ENCODE data around the gene SNRNP25. TPM values are rescaled to one million over a fixed set of nuclear protein-coding genes. Genes with fewer than 3 reads are reported as not detected.

The SNRNP25 gene
- total and polyA plus RNA-seq, 9 of the 15 experiments (the other 6 are each of a cell fraction or from before 2014, with no cell fraction given), result 59.0 to 176 (median 108) TPM

DNA sequence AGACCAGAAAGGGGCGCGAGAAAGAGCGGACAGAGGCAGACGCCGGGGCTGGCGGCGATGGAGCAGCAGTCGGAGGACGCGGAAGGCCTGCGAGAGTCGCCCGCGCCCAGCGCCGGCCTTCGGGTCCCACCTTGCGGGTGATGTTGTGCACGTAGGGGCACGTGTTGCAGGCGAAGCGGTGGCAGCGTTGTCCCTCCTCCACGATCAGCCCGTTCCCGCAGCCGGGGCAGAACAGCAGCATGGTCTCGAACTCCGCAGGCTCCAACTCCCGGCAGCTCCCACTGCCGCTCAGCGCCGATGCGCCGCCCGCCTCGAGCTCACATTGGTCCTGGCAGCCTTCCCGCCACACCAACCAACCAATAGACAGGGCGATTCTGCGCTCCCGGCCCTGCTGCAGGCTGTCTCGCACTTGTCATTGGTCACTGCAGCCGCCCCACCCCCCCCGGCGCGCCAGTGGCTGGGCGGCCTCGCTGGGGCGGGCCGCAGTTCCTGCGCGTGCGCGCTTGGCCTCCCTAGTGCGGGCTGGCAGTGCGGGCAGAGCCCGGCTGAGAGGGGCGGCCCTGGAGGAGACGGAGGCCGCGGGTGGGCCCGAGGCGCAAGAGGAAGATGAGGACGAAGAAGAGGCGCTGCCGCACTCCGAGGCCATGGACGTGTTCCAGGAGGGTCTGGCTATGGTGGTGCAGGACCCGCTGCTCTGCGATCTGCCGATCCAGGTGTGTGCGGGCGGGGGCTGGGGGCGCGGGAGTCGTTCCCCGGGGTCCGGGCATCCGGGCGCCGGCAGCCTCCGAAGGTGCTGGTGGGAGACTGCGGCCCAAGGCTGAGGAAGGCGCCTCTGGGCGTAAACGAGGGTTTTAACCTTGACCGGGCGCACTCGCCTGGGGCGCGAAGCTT, at the start of gene SNRNP25, which contains the start of gene POLR3K (continued):
- TF ChIP-seq AFF4 (CRISPR knock-in tag; IDR thresholded peaks at IDR 0.05) (peak; percentile 78), KAT7 (CRISPR knock-in tag; IDR thresholded peaks at IDR 0.05; ENCODE audit: borderline replicate concordance) (peak; percentile 91; the same call in 1 of the 2 replicates), ZKSCAN3 (CRISPR knock-in tag; IDR thresholded peaks at IDR 0.05) (no peak), ZNF347 (CRISPR knock-in tag; IDR thresholded peaks at IDR 0.05; ENCODE audit: low read depth) (no peak), ZBTB9 (CRISPR knock-in tag; IDR thresholded peaks at IDR 0.05) (0 out of 2 replicates have a peak, but pooled peaks have one; percentile 3), ZNF75A (CRISPR knock-in tag; IDR thresholded peaks at IDR 0.05) (no peak)
